ENCODE data around the gene IFITM5.

GRCh38 chr11:299081-299891 is at the start of gene IFITM5:
- TF ChIP-seq SP1 (IDR thresholded peaks at IDR 0.05) (no peak), ELF4 (IDR thresholded peaks at IDR 0.05) (no peak), BHLHE40 (IDR thresholded peaks at IDR 0.05; ENCODE audit: borderline replicate concordance) (no peak), PKNOX1 (IDR thresholded peaks at IDR 0.05) (no peak), FOXM1 (IDR thresholded peaks at IDR 0.05; ENCODE audit: borderline replicate concordance) (no peak), TARDBP (IDR thresholded peaks at IDR 0.05) (no peak), FOXA1 (IDR thresholded peaks at IDR 0.05) (no peak), ZNF384 (IDR thresholded peaks at IDR 0.05) (no peak), NFRKB (IDR thresholded peaks at IDR 0.05) (no peak), HDGF (IDR thresholded peaks at IDR 0.05; ENCODE audit: borderline replicate concordance) (no peak)

Data from HEK293T (cell line).